Progenitor cell of endocrine pancreas (in vitro differentiated cells): Measurements from ENCODE around the gene STK16. TPM values are rescaled to one million over a fixed set of nuclear protein-coding genes. Genes with fewer than 3 reads are reported as not detected.

Experiments used
- DNase-seq: peaks from one replicate; pipeline ENCODE4 v3.0.0; 2021; ENCODE audit warnings: low spot score; ENCODE audit not compliant: unreplicated experiment
- H3K27ac Mint-ChIP-seq: 2 replicates; pipeline ENCODE4 v1.8.0; 2021; ENCODE audit warnings: mild to moderate bottlenecking, moderate library complexity, mixed read lengths
- H3K27me3 Mint-ChIP-seq: 2 replicates; pipeline ENCODE4 v1.8.0; 2021; ENCODE audit warnings: mixed read lengths
- H3K36me3 Mint-ChIP-seq: 2 replicates; pipeline ENCODE4 v1.8.0; 2022; ENCODE audit warnings: mixed read lengths; ENCODE audit not compliant: insufficient read depth
- H3K4me1 Mint-ChIP-seq: 2 replicates; pipeline ENCODE4 v1.8.0; 2021; ENCODE audit warnings: low read depth, mixed read lengths
- H3K4me3 Mint-ChIP-seq: 2 replicates; pipeline ENCODE4 v1.8.0; 2021; ENCODE audit warnings: low read depth, mild to moderate bottlenecking, moderate library complexity, mixed read lengths
- H3K9me3 Mint-ChIP-seq: 2 replicates; pipeline ENCODE4 v1.8.0; 2021; ENCODE audit warnings: low read depth, mixed read lengths
- CTCF ChIP-seq: fragments of 200-600 bp; sonication (generic); IDR thresholded peaks from one replicate; pipeline ENCODE4 v1.5.0; 2021; ENCODE audit warnings: antibody characterized with exemption, mild to moderate bottlenecking; ENCODE audit not compliant: unreplicated experiment
- total RNA-seq: library from RNA; stranded (reverse); gene quantifications from 2 replicates; pipeline ENCODE4 v1.2.1, GENCODE V29; 2021

STK16 gene
- total RNA-seq, 1 donor from 2014 or later = 23.2 TPM

GRCh38 chr2:219249203-219249980 is 4.1 kb downstream of the STK16 start:
- DNase-seq = no peak
- Mint-ChIP-seq H3K36me3 (no peaks in the 10 kb centered on the region), H3K27me3 (peaks cover 33% of the 10 kb centered on the region), H3K4me3 (peak overlapping the region; percentile 51), H3K4me1 (peaks cover 22% of the 10 kb centered on the region), H3K27ac (peak overlapping the region; percentile 97), H3K9me3 (no peaks in the 10 kb centered on the region)
- TF ChIP-seq CTCF = no peak

DNA sequence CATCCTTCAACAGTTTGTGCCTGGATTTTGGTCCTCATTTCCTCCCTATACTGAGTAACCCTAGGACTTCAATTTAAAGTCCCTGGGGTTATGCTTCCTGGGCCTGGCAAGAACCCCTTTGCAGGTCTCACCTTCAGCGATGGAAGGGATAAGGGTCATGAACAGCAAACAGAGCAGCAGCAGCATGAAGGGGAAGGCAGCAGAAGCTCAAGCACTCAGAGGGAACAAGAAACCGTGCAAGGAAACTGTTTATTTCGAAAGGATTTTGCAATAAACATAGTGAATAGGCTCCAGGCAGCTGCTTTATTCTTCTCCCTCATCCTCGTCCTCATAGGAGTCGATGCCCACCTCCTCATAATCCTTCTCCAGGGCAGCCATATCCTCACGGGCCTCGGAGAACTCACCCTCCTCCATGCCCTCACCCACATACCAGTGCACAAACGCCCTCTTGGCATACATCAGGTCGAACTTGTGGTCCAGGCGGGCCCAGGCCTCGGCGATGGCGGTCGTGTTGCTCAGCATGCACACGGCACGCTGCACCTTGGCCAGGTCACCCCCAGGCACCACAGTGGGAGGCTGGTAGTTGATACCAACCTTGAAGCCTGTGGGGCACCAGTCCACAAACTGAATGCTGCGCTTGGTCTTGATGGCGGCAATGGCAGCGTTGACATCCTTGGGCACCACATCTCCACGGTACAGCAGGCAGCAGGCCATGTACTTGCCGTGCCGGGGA is 4.9 kb downstream of the STK16 start:
- Mint-ChIP-seq H3K36me3 (no peaks in the 10 kb centered on the region), H3K9me3 (no peaks in the 10 kb centered on the region), H3K4me1 (peaks cover 21% of the 10 kb centered on the region), H3K27ac (peak overlapping the region; percentile 77), H3K27me3 (peaks cover 41% of the 10 kb centered on the region), H3K4me3 (no peak overlapping the region)
- DNase-seq = no peak
- TF ChIP-seq CTCF = no peak

DNA sequence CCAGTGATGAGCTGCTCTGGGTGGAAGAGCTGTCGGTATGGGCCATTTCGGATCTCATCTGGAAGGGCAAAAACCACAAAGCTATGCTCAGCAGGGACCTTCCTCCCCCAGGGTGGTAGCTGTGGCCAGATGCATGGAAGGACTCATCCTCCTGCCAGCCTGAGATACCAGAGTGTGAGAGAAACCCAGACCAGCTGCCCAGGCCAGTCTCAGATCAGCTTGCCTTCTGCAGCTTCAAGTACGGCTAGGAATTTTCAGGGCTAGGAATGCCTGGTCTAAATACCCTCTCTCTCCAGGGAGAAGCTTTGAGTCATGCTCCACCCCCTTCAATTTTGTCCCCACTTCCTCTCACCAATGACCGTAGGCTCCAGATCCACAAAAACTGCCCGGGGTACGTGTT is 6.4 kb downstream of the STK16 start:
- no peak for TF ChIP-seq CTCF
- Mint-ChIP-seq H3K4me3 (no peak overlapping the region), H3K27me3 (peaks cover 55% of the 10 kb centered on the region)

GRCh38 chr2:219252084-219252483 is 6.8 kb downstream of the STK16 start:
- no peak for TF ChIP-seq CTCF
- no peak for DNase-seq
- peaks cover 56% of the 10 kb centered on the region for H3K27me3 Mint-ChIP-seq
- H3K36me3 Mint-ChIP-seq = no peaks in the 10 kb centered on the region
- no peak overlapping the region for H3K27ac Mint-ChIP-seq
- H3K4me3 Mint-ChIP-seq = no peak overlapping the region
- H3K9me3 Mint-ChIP-seq = no peaks in the 10 kb centered on the region
- H3K4me1 Mint-ChIP-seq = peaks cover 17% of the 10 kb centered on the region

More for the DNA sequence above, 6.4 kb downstream of the STK16 start:
- H3K9me3 Mint-ChIP-seq = no peaks in the 10 kb centered on the region
- H3K4me1 Mint-ChIP-seq = peaks cover 17% of the 10 kb centered on the region
- H3K27ac Mint-ChIP-seq = no peak overlapping the region
- DNase-seq = no peak
- H3K36me3 Mint-ChIP-seq = no peaks in the 10 kb centered on the region

- Mint-ChIP-seq H3K4me1 (peaks cover 17% of the 10 kb centered on the region), H3K4me3 (peak overlapping the region; percentile 59), H3K36me3 (no peaks in the 10 kb centered on the region), H3K27me3 (peaks cover 56% of the 10 kb centered on the region), H3K27ac (no peak overlapping the region), H3K9me3 (no peaks in the 10 kb centered on the region)
- TF ChIP-seq CTCF = no peak
- DNase-seq = no peak
Observed at GRCh38 chr2:219252570-219252899, 7.3 kb downstream of the STK16 start.
